SH-SY5Y (cell line): Measurements from ENCODE around the gene KCNMB1.

Source experiments
- GATA2 ChIP-seq: IDR thresholded peaks from 2 replicates; pipeline ENCODE4 v1.6.1; 2011; ENCODE audit warnings: mild to moderate bottlenecking, low read depth, low read length
- GATA3 ChIP-seq: IDR thresholded peaks from 2 replicates; pipeline ENCODE4 v1.6.1; 2011; ENCODE audit warnings: low read depth, mild to moderate bottlenecking, low read length, moderate library complexity

Gene KCNMB1

GRCh38 chr5:170388818-170389549, at the start of gene KCNMB1:
Gene KCNMB1 (minus strand): TSS chr5:170389367. CDS start chr5:170385447, 3,920 bp downstream.
- TF ChIP-seq GATA3, result no peak
- TF ChIP-seq GATA2, result no peak

GRCh38 chr5:170438581-170438980, 49.4 kb upstream of the KCNMB1 start:
- TF ChIP-seq GATA2 (no peak), GATA3 (no peak)

- TF ChIP-seq GATA3, result no peak
- no peak for TF ChIP-seq GATA2
These were observed 48.6 kb upstream of the KCNMB1 start for GRCh38 chr5:170437621-170438375.

GRCh38 chr5:170436335-170436734, 47.2 kb upstream of the KCNMB1 start:
- no peak for TF ChIP-seq GATA2
- TF ChIP-seq GATA3, result no peak

GRCh38 chr5:170434966-170435605, 45.9 kb upstream of the KCNMB1 start:
- TF ChIP-seq GATA3 (no peak), GATA2 (no peak)

GRCh38 chr5:170432669-170433068, 43.5 kb upstream of the KCNMB1 start:
- TF ChIP-seq GATA2 (no peak), GATA3 (no peak)

GRCh38 chr5:170431571-170431970, 42.4 kb upstream of the KCNMB1 start:
- no peak for TF ChIP-seq GATA3
- no peak for TF ChIP-seq GATA2

GRCh38 chr5:170430866-170431437, 41.8 kb upstream of the KCNMB1 start:
- TF ChIP-seq GATA2 (no peak), GATA3 (no peak)

- TF ChIP-seq GATA3 (no peak), GATA2 (no peak)
These were observed 41.1 kb upstream of the KCNMB1 start for GRCh38 chr5:170430256-170430655.

- no peak for TF ChIP-seq GATA2
- no peak for TF ChIP-seq GATA3
These were observed 39.8 kb upstream of the KCNMB1 start for GRCh38 chr5:170429014-170429413.

- peak; percentile 60 for TF ChIP-seq GATA2
- TF ChIP-seq GATA3, result no peak
These were observed 38.6 kb upstream of the KCNMB1 start for GRCh38 chr5:170427672-170428236.

- TF ChIP-seq GATA3 (no peak), GATA2 (no peak)
These were observed 37.6 kb upstream of the KCNMB1 start for GRCh38 chr5:170426786-170427185.

GRCh38 chr5:170426149-170426767, 37.1 kb upstream of the KCNMB1 start:
- TF ChIP-seq GATA3 (no peak; the same call in 1 of the 2 replicates), GATA2 (peak; percentile 77)
